ENCODE data around the gene FILIP1. TPM values are rescaled to one million over a fixed set of nuclear protein-coding genes. Genes with fewer than 3 reads are reported as not detected.
A peak's percentile ranks its signal among the peaks of the same experiment; 100 is the strongest.

Gene FILIP1
- total and polyA plus RNA-seq, 2 of the 4 experiments (the other 2 are of a cell fraction): under 0.01 to 0.03 TPM

- no peak overlapping the region for H2AK9ac ChIP-seq (replicated peaks; ENCODE audit: low read depth, low read length, poor library complexity)
- no peak overlapping the region for H3K56ac ChIP-seq (ENCODE audit: extremely low read depth, insufficient read depth, low read length)
- H2AK5ac ChIP-seq (ENCODE audit: low read depth, low read length): peak overlapping the region; percentile 27; the same call in 1 of the 2 replicates
- peaks cover 24% of the 10 kb centered on the region for H3K4me1 ChIP-seq (ENCODE audit: control insufficient read depth, insufficient read depth, low read length)
- H3K36me3 ChIP-seq (ENCODE audit: control insufficient read depth, insufficient read depth, low read length): peaks cover 10% of the 10 kb centered on the region
- peak; percentile 97 for DNase-seq
- 0 out of 2 replicates have a peak overlapping the region, but pooled peaks have one; percentile 18 for H3K14ac ChIP-seq (replicated peaks; ENCODE audit: low read depth, low read length)
- TF ChIP-seq CHD1 (IDR thresholded peaks at IDR 0.05; ENCODE audit: low read depth, low read length) (no peak), RCOR1 (IDR thresholded peaks at IDR 0.05; ENCODE audit: insufficient replicate concordance, low read length) (peak; percentile 68), MAFK (IDR thresholded peaks at IDR 0.05; ENCODE audit: low read depth, low read length) (0 out of 2 replicates have a peak, but pooled peaks have one; percentile 9), FOS (IDR thresholded peaks at IDR 0.05; ENCODE audit: low read depth, low read length) (peak; percentile 64), CEBPB (IDR thresholded peaks at IDR 0.05; ENCODE audit: low read depth, low read length) (0 out of 2 replicates have a peak, but pooled peaks have one; percentile 9), MAZ (IDR thresholded peaks at IDR 0.05; ENCODE audit: borderline replicate concordance, low read depth, low read length) (0 out of 2 replicates have a peak, but pooled peaks have one; percentile 15), POLR2A (IDR thresholded peaks at IDR 0.05; ENCODE audit: low read depth, low read length) (no peak), NFE2L2 (IDR thresholded peaks at IDR 0.05; ENCODE audit: low read depth, low read length) (peak; percentile 67; the same call in 1 of the 2 replicates)
- TF ChIP-seq, protein P1, sequence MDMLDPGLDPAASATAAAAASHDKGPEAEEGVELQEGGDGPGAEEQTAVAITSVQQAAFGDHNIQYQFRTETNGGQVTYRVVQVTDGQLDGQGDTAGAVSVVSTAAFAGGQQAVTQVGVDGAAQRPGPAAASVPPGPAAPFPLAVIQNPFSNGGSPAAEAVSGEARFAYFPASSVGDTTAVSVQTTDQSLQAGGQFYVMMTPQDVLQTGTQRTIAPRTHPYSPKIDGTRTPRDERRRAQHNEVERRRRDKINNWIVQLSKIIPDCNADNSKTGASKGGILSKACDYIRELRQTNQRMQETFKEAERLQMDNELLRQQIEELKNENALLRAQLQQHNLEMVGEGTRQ (IDR thresholded peaks at IDR 0.05; ENCODE audit: low read depth, low read length): no peak
- no peak overlapping the region for H2BK20ac ChIP-seq (ENCODE audit: low read depth, low read length)
- peak overlapping the region; percentile 62; the same call in 1 of the 2 replicates for H3K23ac ChIP-seq (ENCODE audit: low read depth, low read length)
- H3K18ac ChIP-seq (ENCODE audit: low read depth, low read length): peak overlapping the region; percentile 44; the same call in 1 of the 2 replicates
- dilution Hi-C loops (cut with HindIII; ENCODE audit: low sequenced_read_pairs, unreplicated experiment): no loop called here
- peaks cover 11% of the 10 kb centered on the region; the same call in 1 of the 2 replicates for H4K20me1 ChIP-seq (ENCODE audit: insufficient read depth, low read length)
- peak overlapping the region; percentile 44; the same call in 1 of the 2 replicates for H3K4ac ChIP-seq (ENCODE audit: low read depth, low read length)
- H2BK15ac ChIP-seq (ENCODE audit: low read depth, low read length): no peak overlapping the region
- H2BK120ac ChIP-seq (ENCODE audit: low read depth, low read length): peak overlapping the region; percentile 63; the same call in 1 of the 2 replicates
- ChIA-PET POLR2A (ENCODE audit: unreplicated experiment) (interaction anchor here (0.6 to 0.9 kb wide), 2 partner anchors 13 to 25 kb away, joined by 3 to 5 read pairs; no protein-coding TSS in a partner anchor), CTCF (interaction anchor here (0.6 to 2.1 kb wide), 3 partner anchors 8 to 266 kb away, joined by 3 to 13 read pairs (median 8); no protein-coding TSS in a partner anchor)
- H4K5ac ChIP-seq (ENCODE audit: low read depth, low read length): peak overlapping the region; percentile 18; the same call in 1 of the 2 replicates
- intact Hi-C loops (cut with micrococcal nuclease): no loop called here
- H3K9me3 ChIP-seq (ENCODE audit: control insufficient read depth, insufficient read depth, low read length): no peaks in the 10 kb centered on the region; the same call in 1 of the 2 replicates
- ATAC-seq (ENCODE audit: low read depth): peak; percentile 88
- H4K8ac ChIP-seq (ENCODE audit: low read depth in 2 of 2, low read length in 2 of 2): peak overlapping the region in 1 of 2 experiments; percentile 47; a peak in 2 of 4 replicates
- H3K27me3 ChIP-seq (ENCODE audit: control insufficient read depth, insufficient read depth, low read length): no peaks in the 10 kb centered on the region
- H2AFZ ChIP-seq (replicated peaks; ENCODE audit: low read length, poor library complexity): no peak overlapping the region
- in situ Hi-C loops (cut with MboI; ENCODE audit: low sequenced_read_pairs): no loop called here
- H3K9me1 ChIP-seq (ENCODE audit: insufficient read depth, low read length): peaks cover 7% of the 10 kb centered on the region; the same call in 1 of the 2 replicates
- H3K4me2 ChIP-seq (ENCODE audit: low read depth, low read length): peak overlapping the region; percentile 13; the same call in 1 of the 2 replicates
- H2BK5ac ChIP-seq (ENCODE audit: low read depth, low read length, poor library complexity, severe bottlenecking): peak overlapping the region; percentile 97
- no peak overlapping the region for H3K4me3 ChIP-seq (ENCODE audit: insufficient read depth, low read depth, low read length)
- no peak overlapping the region for H3K9ac ChIP-seq (ENCODE audit: low read depth, low read length)
- peaks cover 29 to 60% of the 10 kb centered on the region in 2 experiments for H3K79me1 ChIP-seq (ENCODE audit: low read depth in 1 of 2, low read length in 2 of 2)
- BruUV-seq (replicated peaks): no TSS peak
- peak overlapping the region; percentile 18; the same call in 1 of the 2 replicates for H3K27ac ChIP-seq (ENCODE audit: insufficient read depth, low read length)
- no peak overlapping the region for H4K91ac ChIP-seq (ENCODE audit: insufficient read depth, low read depth, low read length)
Observed at GRCh38 chr6:75275067-75275466, 218.5 kb downstream of the FILIP1 start.

All from IMR-90 (cell line).